ENCODE data around the gene ALDH1A1.

DNA sequence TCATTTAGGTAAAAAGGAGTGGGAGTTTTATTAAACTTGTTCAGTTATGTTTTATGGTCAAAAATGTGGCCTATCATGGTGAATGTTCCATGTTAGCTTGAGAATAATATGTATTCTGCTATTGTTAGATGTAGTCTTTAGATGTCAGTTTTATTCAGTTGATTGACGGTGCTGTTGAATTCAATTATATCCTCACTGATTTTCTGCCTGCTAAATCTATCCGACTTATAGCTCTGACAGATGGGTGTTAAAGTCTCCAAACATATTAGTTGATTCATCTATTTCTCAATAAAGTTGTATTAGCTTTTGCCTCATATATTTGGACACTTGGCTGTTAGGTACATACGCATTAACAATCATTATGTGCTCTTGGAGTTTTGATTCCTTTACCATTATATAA lies 49.0 kb upstream of the ALDH1A1 start:
- TF ChIP-seq CTCF (conservative IDR thresholded peaks at IDR 0.05; ENCODE audit: low read depth, low read length) (no peak), EZH2 (IDR thresholded peaks at IDR 0.05; ENCODE audit: borderline replicate concordance, low read depth, low read length, poor library complexity, severe bottlenecking) (no peak)
